Breast epithelium (tissue), 3 donors: ENCODE measurements around the gene VKORC1.

Experiments used
- CTCF ChIP-seq, 3 donors: fragments of 450-650 bp; IDR thresholded peaks; one replicate each; pipeline ENCODE4 v1.5.1; 2016 to 2017; ENCODE audit warnings: antibody characterized with exemption in 3 of 3, mild to moderate bottlenecking in 3 of 3, moderate library complexity in 3 of 3
- POLR2AphosphoS5 ChIP-seq, 3 donors: sonication (generic); formaldehyde crosslinking; IDR thresholded peaks; one replicate each; pipeline ENCODE4 v1.6.1; 2017; ENCODE audit warnings: antibody characterized with exemption in 3 of 3

- TF ChIP-seq POLR2AphosphoS5 (IDR thresholded peaks at IDR 0.05) (no peak), CTCF (IDR thresholded peaks at IDR 0.05) (no peak)
These were observed 31.2 kb upstream of the VKORC1 start for GRCh38 chr16:31125844-31126243.
